HCT116 (cell line): ENCODE data around the gene TEP1. TPM values are rescaled to one million over a fixed set of nuclear protein-coding genes. Genes with fewer than 3 reads are reported as not detected.

ENCODE experiments used
- ATAC-seq: fragments of 200-7000 bp; cut with Tn5 transposase; 2 replicates; pipeline ENCODE4 v1.9.1; 2020; ENCODE audit warnings: mild to moderate bottlenecking, moderate library complexity
- BruUV-seq: library from RNA; stranded (reverse); fragments of 400-500 nt; replicated peaks from 2 replicates; lab custom pipeline; 2021; lab: Mats Ljungman, UMichigan
- CTCF ChIA-PET: fragments of 300-600 bp; sonication (Branson Sonifier 250); formaldehyde crosslinking; loops from one replicate; lab custom pipeline; 2021; ENCODE audit warnings: antibody characterized with exemption; lab: Charles Lee
- POLR2A ChIA-PET: fragments of 300-600, 350-600 bp; sonication (Branson Sonifier 250); formaldehyde crosslinking; loops from one replicate; lab custom pipeline; 2021; ENCODE audit warnings: antibody characterized with exemption; lab: Charles Lee
- RAD21 ChIA-PET, 2 experiments: fragments of 300-600 bp; sonication (Branson Sonifier 250); formaldehyde crosslinking; loops; one replicate each; lab custom pipeline; 2023; ENCODE audit warnings: low total read pairs in 2 of 2; ENCODE audit not compliant: uncharacterized antibody in 2 of 2, unreplicated experiment in 2 of 2, low non-redundant PET in 1 of 2; lab: Charles Lee
- DNase-seq: peaks from one replicate; pipeline ENCODE4 v3.0.0-alpha.2; 2010; ENCODE audit warnings: low read depth, low spot score
- H2AFZ ChIP-seq: fragments of 200-600 bp; shearing (Covaris generic), sonication (generic); 2 replicates; pipeline ENCODE4 v1.6.1; 2017; ENCODE audit warnings: low read depth, mixed run types, mixed read lengths, antibody characterized with exemption, low read length; ENCODE audit not compliant: poor library complexity, severe bottlenecking
- H3K27ac ChIP-seq: 2 replicates; pipeline ENCODE4 v1.5.1; 2012; ENCODE audit warnings: low read depth, low read length
- H3K27me3 ChIP-seq: fragments of 200-600 bp; sonication (generic); 2 replicates; pipeline ENCODE4 v1.6.1; 2016; ENCODE audit warnings: mixed run types, low read length, mixed read lengths; ENCODE audit not compliant: insufficient read depth
- H3K36me3 ChIP-seq, 2 experiments: fragments of 200-500 bp in 1 of 2; fragments of 200-600 bp in 1 of 2; sonication (Bioruptor generic) in 1 of 2; sonication (generic) in 1 of 2; 2 replicates each; pipeline versions ENCODE4 v1.5.1 to v1.6.1; 2014 to 2016; ENCODE audit warnings: low read length in 2 of 2, inconsistent platforms in 1 of 2, mixed read lengths in 1 of 2, mixed run types in 1 of 2; ENCODE audit not compliant: insufficient read depth in 2 of 2, control insufficient read depth in 1 of 2
- H3K4me1 ChIP-seq, 2 experiments: fragments of 200-600 bp in 1 of 2; sonication (generic) in 1 of 2; 2 replicates each; pipeline versions ENCODE4 v1.5.1 to v1.6.1; 2012 to 2017; ENCODE audit warnings: low read length in 2 of 2, inconsistent platforms in 1 of 2, mild to moderate bottlenecking in 1 of 2, mixed read lengths in 1 of 2, mixed run types in 1 of 2, moderate library complexity in 1 of 2; ENCODE audit not compliant: insufficient read depth in 2 of 2, control insufficient read depth in 1 of 2
- H3K4me2 ChIP-seq: fragments of 200-600 bp; sonication (generic); 2 replicates; pipeline ENCODE4 v1.6.1; 2017; ENCODE audit warnings: mixed run types, low read length, mixed read lengths
- H3K4me3 ChIP-seq, 2 experiments: fragments of 200-600 bp in 1 of 2; sonication (generic) in 1 of 2; replicated peaks in 1 of 2; 2 replicates each; pipeline ENCODE4 v1.5.1; 2011 to 2016; ENCODE audit warnings: low read length in 2 of 2, control low read depth in 1 of 2, low read depth in 1 of 2, mild to moderate bottlenecking in 1 of 2, mixed read lengths in 1 of 2, mixed run types in 1 of 2
- H3K79me2 ChIP-seq: fragments of 200-600 bp; sonication (generic); 2 replicates; pipeline ENCODE4 v1.6.1; 2017; ENCODE audit warnings: mild to moderate bottlenecking, mixed run types, low read length, moderate library complexity, mixed read lengths; ENCODE audit not compliant: insufficient read depth
- H3K9ac ChIP-seq: fragments of 200-600 bp; sonication (generic); 2 replicates; pipeline ENCODE4 v1.6.1; 2016; ENCODE audit warnings: low read length, mixed read lengths
- H3K9me2 ChIP-seq: fragments of 200-600 bp; sonication (generic), shearing (Covaris generic); 2 replicates; pipeline ENCODE4 v1.6.1; 2017; ENCODE audit warnings: mixed run types, mild to moderate bottlenecking, moderate library complexity; ENCODE audit not compliant: insufficient read depth
- H3K9me3 ChIP-seq, 2 experiments: fragments of 200-500 bp in 1 of 2; fragments of 200-600 bp in 1 of 2; sonication (Bioruptor generic) in 1 of 2; sonication (generic) in 1 of 2; 2 replicates each; pipeline ENCODE4 v1.6.1; 2014 to 2017; ENCODE audit warnings: low read length in 2 of 2, mixed read lengths in 2 of 2, inconsistent platforms in 1 of 2, low read depth in 1 of 2, mild to moderate bottlenecking in 1 of 2, mixed run types in 1 of 2, moderate library complexity in 1 of 2; ENCODE audit not compliant: control insufficient read depth in 1 of 2, insufficient read depth in 1 of 2
- H4K20me1 ChIP-seq: fragments of 200-600 bp; sonication (generic), shearing (Covaris generic); 2 replicates; pipeline ENCODE4 v1.6.1; 2017; ENCODE audit warnings: mixed run types, mild to moderate bottlenecking, moderate library complexity; ENCODE audit not compliant: insufficient read depth
- CEBPB ChIP-seq: IDR thresholded peaks from 2 replicates; pipeline ENCODE4 v1.6.1; 2012; ENCODE audit warnings: low read depth
- EGR1 ChIP-seq: IDR thresholded peaks from 2 replicates; pipeline ENCODE4 v1.6.1; 2012; ENCODE audit warnings: low read depth
- EZH2 ChIP-seq: fragments of 200-600 bp; sonication (generic); IDR thresholded peaks from 2 replicates; pipeline ENCODE4 v1.6.1; 2017; ENCODE audit warnings: antibody characterized with exemption, mixed run types
- FOSL1 ChIP-seq: IDR thresholded peaks from 2 replicates; pipeline ENCODE4 v1.6.1; 2012; ENCODE audit warnings: low read depth
- SP1 ChIP-seq: IDR thresholded peaks from 2 replicates; pipeline ENCODE4 v1.6.1; 2012; ENCODE audit warnings: low read depth
- SRF ChIP-seq: IDR thresholded peaks from 2 replicates; pipeline ENCODE4 v1.6.1; 2012; ENCODE audit warnings: low read depth
- YY1 ChIP-seq: IDR thresholded peaks from 2 replicates; pipeline ENCODE4 v1.6.1; 2011; ENCODE audit warnings: low read length, low read depth, moderate library complexity, mild to moderate bottlenecking; ENCODE audit not compliant: insufficient replicate concordance; ENCODE audit errors: extremely low read depth
- ZFX ChIP-seq: fragments of 450-650 bp; IDR thresholded peaks from 2 replicates; pipeline ENCODE4 v1.6.1; 2017
- ZNF274 ChIP-seq: fragments of 200-500 bp; sonication (Bioruptor generic); IDR thresholded peaks from 2 replicates; pipeline ENCODE4 v1.6.1; 2014; ENCODE audit warnings: mild to moderate bottlenecking, low read depth, low read length, inconsistent platforms
- intact Hi-C: fragments of 100-400 bp; cut with micrococcal nuclease; formaldehyde crosslinking; loops from 2 replicates; pipeline ENCODE4 v1.10.0; 2022
- total RNA-seq: library from RNA; stranded (reverse); gene quantifications from one replicate; pipeline ENCODE4 v1.2.1, GENCODE V29; 2021; ENCODE audit not compliant: unreplicated experiment
- TF ChIP-seq, protein P1 (sequence below): IDR thresholded peaks from 2 replicates; pipeline ENCODE4 v1.6.1; 2011; ENCODE audit warnings: mild to moderate bottlenecking, low read length, moderate library complexity; ENCODE audit not compliant: insufficient replicate concordance; ENCODE audit errors: extremely low read depth
- TF ChIP-seq, protein P2 (sequence below): IDR thresholded peaks from 2 replicates; pipeline ENCODE4 v1.6.1; 2012; ENCODE audit warnings: low read depth
- TF ChIP-seq, protein P3 (sequence below): IDR thresholded peaks from 2 replicates; pipeline ENCODE4 v1.6.1; 2012

The TEP1 gene
- total RNA-seq, 1 experiment from 2014 or later = 22.4 TPM

DNA sequence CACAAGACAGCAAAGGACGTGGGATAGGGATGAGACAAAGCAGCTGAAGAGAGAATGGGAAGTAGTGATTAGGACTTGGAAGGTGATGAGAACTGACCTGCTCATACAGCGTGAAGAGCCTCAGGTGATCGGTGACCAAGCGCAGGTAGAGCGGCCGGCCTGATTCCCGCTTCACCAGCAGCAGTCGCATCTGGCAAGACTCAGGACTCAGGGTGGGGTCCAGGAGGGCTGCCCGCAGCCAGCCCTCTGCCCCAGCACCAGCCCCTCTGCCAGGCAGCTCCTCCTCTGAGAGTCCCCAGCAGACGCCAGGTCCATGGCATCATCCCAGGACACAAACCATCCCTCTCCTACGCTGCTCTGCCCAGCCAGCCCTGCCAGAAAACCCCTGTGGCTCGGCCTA lies 30.8 kb downstream of the TEP1 start (continued):
- TF ChIP-seq, protein P1, sequence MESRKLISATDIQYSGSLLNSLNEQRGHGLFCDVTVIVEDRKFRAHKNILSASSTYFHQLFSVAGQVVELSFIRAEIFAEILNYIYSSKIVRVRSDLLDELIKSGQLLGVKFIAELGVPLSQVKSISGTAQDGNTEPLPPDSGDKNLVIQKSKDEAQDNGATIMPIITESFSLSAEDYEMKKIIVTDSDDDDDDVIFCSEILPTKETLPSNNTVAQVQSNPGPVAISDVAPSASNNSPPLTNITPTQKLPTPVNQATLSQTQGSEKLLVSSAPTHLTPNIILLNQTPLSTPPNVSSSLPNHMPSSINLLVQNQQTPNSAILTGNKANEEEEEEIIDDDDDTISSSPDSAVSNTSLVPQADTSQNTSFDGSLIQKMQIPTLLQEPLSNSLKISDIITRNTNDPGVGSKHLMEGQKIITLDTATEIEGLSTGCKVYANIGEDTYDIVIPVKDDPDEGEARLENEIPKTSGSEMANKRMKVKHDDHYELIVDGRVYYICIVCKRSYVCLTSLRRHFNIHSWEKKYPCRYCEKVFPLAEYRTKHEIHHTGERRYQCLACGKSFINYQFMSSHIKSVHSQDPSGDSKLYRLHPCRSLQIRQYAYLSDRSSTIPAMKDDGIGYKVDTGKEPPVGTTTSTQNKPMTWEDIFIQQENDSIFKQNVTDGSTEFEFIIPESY = no peak
- TF ChIP-seq, all 23 proteins: peak for 0

DNA sequence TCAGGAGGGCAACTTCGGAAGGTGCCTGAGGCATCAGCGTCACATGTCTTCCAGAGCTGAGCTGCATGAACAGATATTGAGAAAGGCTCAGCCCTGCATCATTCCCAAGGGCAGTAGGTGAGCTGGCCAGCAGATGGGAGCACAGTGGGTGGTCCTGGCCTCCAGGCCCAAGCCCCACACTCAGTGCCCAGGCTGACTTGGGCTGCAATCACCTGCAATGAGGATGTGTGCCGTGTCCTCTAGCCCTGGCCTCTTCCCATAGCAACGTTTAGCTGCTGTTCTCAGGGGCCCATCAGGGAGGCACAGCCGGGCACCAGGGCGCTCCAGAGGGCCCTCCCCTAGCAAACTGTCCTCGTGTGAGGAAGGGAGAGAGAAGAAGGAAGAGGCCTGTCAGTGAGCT lies 32.0 kb downstream of the TEP1 start:
- no peak for ATAC-seq
- Histone ChIP-seq H3K9me3 (no peaks in the 10 kb centered on the region), H3K9ac (no peak overlapping the region), H3K4me2 (no peak overlapping the region), H3K27ac (no peak overlapping the region), H3K4me3 (no peak overlapping the region), H4K20me1 (no peaks in the 10 kb centered on the region), H3K36me3 (peaks cover 32 to 43% of the 10 kb centered on the region in 2 experiments; a peak in 3 of 4 replicates), H3K4me1 (no peaks in the 10 kb centered on the region), H3K79me2 (no peaks in the 10 kb centered on the region), H2AFZ (no peak overlapping the region), H3K27me3 (no peaks in the 10 kb centered on the region), H3K9me2 (no peaks in the 10 kb centered on the region)
- no peak for DNase-seq
- ChIA-PET RAD21 (no interaction called here), POLR2A (no interaction called here), CTCF (no interaction called here)
- TF ChIP-seq, protein P2, sequence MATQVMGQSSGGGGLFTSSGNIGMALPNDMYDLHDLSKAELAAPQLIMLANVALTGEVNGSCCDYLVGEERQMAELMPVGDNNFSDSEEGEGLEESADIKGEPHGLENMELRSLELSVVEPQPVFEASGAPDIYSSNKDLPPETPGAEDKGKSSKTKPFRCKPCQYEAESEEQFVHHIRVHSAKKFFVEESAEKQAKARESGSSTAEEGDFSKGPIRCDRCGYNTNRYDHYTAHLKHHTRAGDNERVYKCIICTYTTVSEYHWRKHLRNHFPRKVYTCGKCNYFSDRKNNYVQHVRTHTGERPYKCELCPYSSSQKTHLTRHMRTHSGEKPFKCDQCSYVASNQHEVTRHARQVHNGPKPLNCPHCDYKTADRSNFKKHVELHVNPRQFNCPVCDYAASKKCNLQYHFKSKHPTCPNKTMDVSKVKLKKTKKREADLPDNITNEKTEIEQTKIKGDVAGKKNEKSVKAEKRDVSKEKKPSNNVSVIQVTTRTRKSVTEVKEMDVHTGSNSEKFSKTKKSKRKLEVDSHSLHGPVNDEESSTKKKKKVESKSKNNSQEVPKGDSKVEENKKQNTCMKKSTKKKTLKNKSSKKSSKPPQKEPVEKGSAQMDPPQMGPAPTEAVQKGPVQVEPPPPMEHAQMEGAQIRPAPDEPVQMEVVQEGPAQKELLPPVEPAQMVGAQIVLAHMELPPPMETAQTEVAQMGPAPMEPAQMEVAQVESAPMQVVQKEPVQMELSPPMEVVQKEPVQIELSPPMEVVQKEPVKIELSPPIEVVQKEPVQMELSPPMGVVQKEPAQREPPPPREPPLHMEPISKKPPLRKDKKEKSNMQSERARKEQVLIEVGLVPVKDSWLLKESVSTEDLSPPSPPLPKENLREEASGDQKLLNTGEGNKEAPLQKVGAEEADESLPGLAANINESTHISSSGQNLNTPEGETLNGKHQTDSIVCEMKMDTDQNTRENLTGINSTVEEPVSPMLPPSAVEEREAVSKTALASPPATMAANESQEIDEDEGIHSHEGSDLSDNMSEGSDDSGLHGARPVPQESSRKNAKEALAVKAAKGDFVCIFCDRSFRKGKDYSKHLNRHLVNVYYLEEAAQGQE = no peak
- TF ChIP-seq FOSL1 (no peak), SRF (no peak), ZNF274 (no peak), YY1 (no peak), EGR1 (no peak), CEBPB (no peak), SP1 (no peak), ZFX (no peak), EZH2 (no peak)
- TF ChIP-seq, protein P1 = no peak
- TF ChIP-seq, protein P3, sequence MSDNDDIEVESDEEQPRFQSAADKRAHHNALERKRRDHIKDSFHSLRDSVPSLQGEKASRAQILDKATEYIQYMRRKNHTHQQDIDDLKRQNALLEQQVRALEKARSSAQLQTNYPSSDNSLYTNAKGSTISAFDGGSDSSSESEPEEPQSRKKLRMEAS = no peak
- intact Hi-C loops = no loop called here
- no TSS peak for BruUV-seq
